Fibroblast of lung (primary cell): Measurements from ENCODE around the gene NEK6. TPM values are rescaled to one million over a fixed set of nuclear protein-coding genes. Genes with fewer than 3 reads are reported as not detected.

ENCODE experiments used
- DNase-seq, 2 donors: peaks; one replicate each; pipeline versions ENCODE4 v3.0.0 to v3.0.0-alpha.2; 2010; ENCODE audit warnings: low read depth in 2 of 2
- H2AFZ ChIP-seq: 2 replicates; pipeline ENCODE4 v1.5.1; 2012; ENCODE audit warnings: low read length, control low read depth, inconsistent platforms
- H3K27ac ChIP-seq: 2 replicates; pipeline ENCODE4 v1.5.1; 2011; ENCODE audit warnings: low read length, control low read depth; ENCODE audit not compliant: insufficient read depth
- H3K27me3 ChIP-seq: 2 replicates; pipeline ENCODE4 v1.5.1; 2011; ENCODE audit warnings: mild to moderate bottlenecking, low read length; ENCODE audit not compliant: control insufficient read depth, insufficient read depth
- H3K36me3 ChIP-seq: 2 replicates; pipeline ENCODE4 v1.5.1; 2011; ENCODE audit warnings: low read length; ENCODE audit not compliant: control insufficient read depth, insufficient read depth
- H3K4me1 ChIP-seq: 2 replicates; pipeline ENCODE4 v1.5.1; 2011; ENCODE audit warnings: low read length; ENCODE audit not compliant: control insufficient read depth, insufficient read depth; ENCODE audit errors: extremely low read depth
- H3K4me2 ChIP-seq: 2 replicates; pipeline ENCODE4 v1.5.1; 2011; ENCODE audit warnings: low read length, control low read depth; ENCODE audit not compliant: insufficient read depth; ENCODE audit errors: extremely low read depth
- H3K4me3 ChIP-seq, 4 experiments: fragments of 200-600 bp in 1 of 4; sonication (generic) in 1 of 4; replicated peaks in 1 of 4; 2 replicates each; pipeline ENCODE4 v1.5.1; 2011 to 2016; ENCODE audit warnings: low read length in 4 of 4, low read depth in 3 of 4, mild to moderate bottlenecking in 3 of 4, control low read depth in 2 of 4, inconsistent platforms in 1 of 4, mixed read lengths in 1 of 4; ENCODE audit not compliant: insufficient read depth in 1 of 4; ENCODE audit errors: control extremely low read depth in 1 of 4
- H3K79me2 ChIP-seq: 2 replicates; pipeline ENCODE4 v1.5.1; 2012; ENCODE audit warnings: mild to moderate bottlenecking, low read length, inconsistent platforms; ENCODE audit not compliant: control insufficient read depth, insufficient read depth
- H3K9ac ChIP-seq: 2 replicates; pipeline ENCODE4 v1.5.1; 2011; ENCODE audit warnings: mild to moderate bottlenecking, low read length, control low read depth; ENCODE audit not compliant: insufficient read depth
- H3K9me3 ChIP-seq: 2 replicates; pipeline ENCODE4 v1.5.1; 2012; ENCODE audit warnings: low read depth, low read length; ENCODE audit not compliant: control insufficient read depth, insufficient read depth
- H4K20me1 ChIP-seq: 2 replicates; pipeline ENCODE4 v1.5.1; 2011; ENCODE audit warnings: low read length; ENCODE audit not compliant: control insufficient read depth, insufficient read depth; ENCODE audit errors: extremely low read depth
- EZH2 ChIP-seq: IDR thresholded peaks from 2 replicates; pipeline ENCODE4 v1.5.1; 2012; ENCODE audit warnings: low read length, control low read depth, mild to moderate bottlenecking; ENCODE audit errors: missing control alignments
- polyA plus RNA-seq, 2 donors: library from polyadenylated mRNA; depleted of rRNA in 1 of 2; stranded (reverse) in 1 of 2; unstranded in 1 of 2; fragments of >200 nt; gene quantifications; 2 replicates each; pipeline ENCODE4 v1.2.1, GENCODE V29; 2011 to 2012; ENCODE audit warnings: missing spikeins in 1 of 2
- total RNA-seq: library from RNA; depleted of rRNA; stranded (reverse); fragments of >200 nt; gene quantifications from 2 replicates; pipeline ENCODE4 v1.2.1, GENCODE V29; 2014
- TF ChIP-seq, protein P1 (sequence below), 2 donors: IDR thresholded peaks in 1 of 2; conservative IDR thresholded peaks in 1 of 2; 1 replicate in 1 of 2; 2 replicates in 1 of 2; pipeline ENCODE4 v1.5.1; 2011 to 2012; ENCODE audit warnings: low read length in 2 of 2, control low read depth in 1 of 2, inconsistent platforms in 1 of 2, low read depth in 1 of 2, mild to moderate bottlenecking in 1 of 2

Gene NEK6
- total and polyA plus RNA-seq, 2 donors (not counting 1 experiment from before 2014, with no cell fraction given), result 71.2 to 71.4 TPM

DNA sequence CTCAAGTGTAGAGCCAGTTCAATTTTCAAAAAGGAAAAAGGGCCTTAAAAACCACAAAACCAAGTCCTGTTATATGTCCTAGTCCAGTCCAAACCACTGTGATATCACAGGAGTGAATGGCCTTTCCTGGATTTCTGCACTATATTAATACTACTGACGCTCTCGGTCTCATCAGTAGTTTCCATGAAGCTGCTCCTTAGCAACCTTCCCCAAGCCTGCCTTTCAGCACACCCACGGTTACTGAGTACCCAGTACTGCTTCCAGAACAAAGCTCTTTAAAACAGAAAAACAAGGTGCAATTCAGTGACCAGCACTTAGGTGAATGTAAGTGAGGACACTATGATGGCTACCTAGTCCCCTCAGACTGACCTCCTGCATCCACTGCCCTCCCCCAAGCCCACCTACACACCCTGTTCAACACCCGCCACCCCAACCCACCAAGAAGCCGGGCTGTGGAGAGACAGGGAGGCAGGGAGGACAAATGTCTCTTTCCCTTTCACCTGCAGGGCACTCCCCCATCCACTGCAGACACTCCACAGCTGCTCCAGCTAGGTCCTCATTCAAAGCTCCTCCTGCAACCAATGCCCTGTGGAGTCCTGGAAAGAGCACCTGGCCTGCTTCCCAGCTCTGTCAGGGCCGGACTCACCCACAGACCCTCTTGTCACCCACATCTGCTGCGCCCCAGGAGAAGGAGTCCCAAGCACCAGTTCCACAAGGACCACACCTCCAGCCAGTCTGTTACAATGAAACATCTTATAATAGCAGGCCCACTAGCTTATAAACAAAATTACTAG is 131.6 kb downstream of the NEK6 start:
- no peak for TF ChIP-seq EZH2
- TF ChIP-seq, protein P1, sequence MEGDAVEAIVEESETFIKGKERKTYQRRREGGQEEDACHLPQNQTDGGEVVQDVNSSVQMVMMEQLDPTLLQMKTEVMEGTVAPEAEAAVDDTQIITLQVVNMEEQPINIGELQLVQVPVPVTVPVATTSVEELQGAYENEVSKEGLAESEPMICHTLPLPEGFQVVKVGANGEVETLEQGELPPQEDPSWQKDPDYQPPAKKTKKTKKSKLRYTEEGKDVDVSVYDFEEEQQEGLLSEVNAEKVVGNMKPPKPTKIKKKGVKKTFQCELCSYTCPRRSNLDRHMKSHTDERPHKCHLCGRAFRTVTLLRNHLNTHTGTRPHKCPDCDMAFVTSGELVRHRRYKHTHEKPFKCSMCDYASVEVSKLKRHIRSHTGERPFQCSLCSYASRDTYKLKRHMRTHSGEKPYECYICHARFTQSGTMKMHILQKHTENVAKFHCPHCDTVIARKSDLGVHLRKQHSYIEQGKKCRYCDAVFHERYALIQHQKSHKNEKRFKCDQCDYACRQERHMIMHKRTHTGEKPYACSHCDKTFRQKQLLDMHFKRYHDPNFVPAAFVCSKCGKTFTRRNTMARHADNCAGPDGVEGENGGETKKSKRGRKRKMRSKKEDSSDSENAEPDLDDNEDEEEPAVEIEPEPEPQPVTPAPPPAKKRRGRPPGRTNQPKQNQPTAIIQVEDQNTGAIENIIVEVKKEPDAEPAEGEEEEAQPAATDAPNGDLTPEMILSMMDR (conservative IDR thresholded peaks at IDR 0.05 in 1 of 2, IDR thresholded peaks at IDR 0.05 in 1 of 2; ENCODE audit: low read depth in 1 of 2, low read length in 2 of 2), result no peak
- no peak overlapping the region for H3K4me2 ChIP-seq
- H3K79me2 ChIP-seq, result peaks cover 77% of the 10 kb centered on the region
- no peak overlapping the region for H2AFZ ChIP-seq
- no peak overlapping the region for H3K27ac ChIP-seq
- H3K4me3 ChIP-seq, result no peak overlapping the region
- H3K9ac ChIP-seq, result no peak overlapping the region
- H3K9me3 ChIP-seq, result no peaks in the 10 kb centered on the region
- peaks cover 35% of the 10 kb centered on the region for H3K4me1 ChIP-seq
- no peaks in the 10 kb centered on the region for H4K20me1 ChIP-seq
- DNase-seq, result no peak
- no peaks in the 10 kb centered on the region for H3K27me3 ChIP-seq
- H3K36me3 ChIP-seq, result no peaks in the 10 kb centered on the region

DNA sequence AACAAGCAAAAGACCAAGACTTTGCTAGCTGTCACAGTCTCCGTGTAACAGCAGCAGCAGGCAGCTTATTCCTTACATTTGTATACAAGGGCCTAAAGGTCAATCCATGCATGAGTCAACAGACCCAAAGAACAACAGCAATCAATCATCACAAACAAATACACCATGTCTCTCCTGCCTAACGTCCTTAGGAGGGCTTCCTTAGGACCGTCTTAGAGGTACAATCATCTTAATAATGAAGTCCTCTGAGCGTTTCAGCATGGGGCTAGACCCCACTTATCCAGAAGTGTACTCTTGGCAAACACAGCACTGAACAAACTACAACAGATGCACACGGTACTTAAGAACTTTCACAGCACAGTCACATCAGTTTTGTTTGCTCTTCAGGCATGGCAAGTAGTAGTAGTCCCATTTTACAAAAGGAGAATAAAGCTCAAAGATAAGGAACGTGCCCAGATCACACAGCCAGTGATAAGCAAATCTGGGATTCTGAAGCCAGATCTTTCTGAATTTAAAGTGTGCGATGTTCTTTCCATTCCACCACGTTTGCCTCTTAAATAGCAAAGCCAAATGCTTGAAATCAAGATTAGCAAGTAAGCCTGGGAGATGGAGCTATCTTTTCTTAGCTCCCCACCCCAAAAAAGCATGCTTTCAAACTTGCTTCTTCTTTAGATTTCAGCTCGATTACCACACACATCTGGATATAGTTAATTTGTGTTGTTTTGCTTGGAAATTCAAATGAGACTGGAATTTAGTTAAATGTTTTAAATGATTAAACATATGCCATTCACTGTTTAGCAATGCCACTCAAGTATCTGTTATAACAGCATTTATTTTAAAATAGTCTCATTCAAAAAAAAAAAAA is 133.3 kb downstream of the NEK6 start:
- Histone ChIP-seq H3K9ac (no peak overlapping the region), H4K20me1 (no peaks in the 10 kb centered on the region), H3K4me1 (peaks cover 35% of the 10 kb centered on the region), H3K27me3 (no peaks in the 10 kb centered on the region), H3K9me3 (no peaks in the 10 kb centered on the region), H3K79me2 (peaks cover 77% of the 10 kb centered on the region), H3K4me2 (peak overlapping the region; percentile 64), H3K36me3 (no peaks in the 10 kb centered on the region), H3K4me3 (peak overlapping the region; percentile 0 to 9 (median 3)), H3K27ac (peak overlapping the region; percentile 19), H2AFZ (no peak overlapping the region)
- peak; percentile 38 to 72 for DNase-seq
- TF ChIP-seq, protein P1 (conservative IDR thresholded peaks at IDR 0.05 in 1 of 2, IDR thresholded peaks at IDR 0.05 in 1 of 2; ENCODE audit: low read depth in 1 of 2, low read length in 2 of 2), result no peak
- TF ChIP-seq EZH2, result no peak

DNA sequence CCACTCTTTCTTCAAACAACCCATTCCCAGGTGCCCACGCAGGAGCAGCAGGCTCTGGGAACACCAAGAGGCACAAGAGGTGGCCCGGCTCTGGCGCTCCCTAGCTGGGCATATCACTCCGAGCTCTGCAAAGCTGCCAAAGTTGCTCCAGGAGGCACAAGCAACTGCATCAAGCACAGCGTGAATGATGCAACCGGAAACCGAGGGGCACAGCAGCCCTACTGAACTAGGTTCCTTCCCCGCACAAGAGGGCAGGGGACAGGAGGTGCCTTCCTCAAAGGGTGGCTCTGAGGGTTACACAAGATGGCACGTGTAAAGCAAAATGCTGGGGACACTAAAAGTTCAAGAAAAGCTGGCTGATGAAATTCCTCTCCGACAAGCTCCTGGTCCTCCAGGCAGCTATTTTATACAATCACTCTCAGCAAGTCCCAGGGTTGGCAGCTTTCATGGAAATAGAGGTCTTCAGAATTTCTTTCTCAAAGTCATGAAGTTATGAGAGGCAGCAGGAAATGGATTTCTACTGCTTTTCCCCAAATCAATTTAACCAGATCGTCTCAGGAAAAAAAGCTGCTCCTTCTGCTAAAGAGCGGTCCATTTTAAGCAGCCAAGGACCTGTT is 134.6 kb downstream of the NEK6 start:
- no peaks in the 10 kb centered on the region for H3K9me3 ChIP-seq
- H3K27ac ChIP-seq, result peak overlapping the region; percentile 26
- H3K36me3 ChIP-seq, result peaks cover 2% of the 10 kb centered on the region
- no peak overlapping the region for H2AFZ ChIP-seq
- TF ChIP-seq EZH2, result no peak
- TF ChIP-seq, protein P1 (conservative IDR thresholded peaks at IDR 0.05 in 1 of 2, IDR thresholded peaks at IDR 0.05 in 1 of 2; ENCODE audit: low read depth in 1 of 2, low read length in 2 of 2), result no peak
- H3K9ac ChIP-seq, result no peak overlapping the region
- H3K4me1 ChIP-seq, result peaks cover 35% of the 10 kb centered on the region
- no peaks in the 10 kb centered on the region for H4K20me1 ChIP-seq
- peak overlapping the region; percentile 34 for H3K4me2 ChIP-seq
- no peak for DNase-seq
- no peaks in the 10 kb centered on the region for H3K27me3 ChIP-seq
- H3K79me2 ChIP-seq, result peaks cover 81% of the 10 kb centered on the region
- no peak overlapping the region for H3K4me3 ChIP-seq
